Measurements from ENCODE around the gene ADAMTS16. TPM values are rescaled to one million over a fixed set of nuclear protein-coding genes. Genes with fewer than 3 reads are reported as not detected.

Gene ADAMTS16
- total RNA-seq, 2 donors from 2014 or later: not detected

DNA sequence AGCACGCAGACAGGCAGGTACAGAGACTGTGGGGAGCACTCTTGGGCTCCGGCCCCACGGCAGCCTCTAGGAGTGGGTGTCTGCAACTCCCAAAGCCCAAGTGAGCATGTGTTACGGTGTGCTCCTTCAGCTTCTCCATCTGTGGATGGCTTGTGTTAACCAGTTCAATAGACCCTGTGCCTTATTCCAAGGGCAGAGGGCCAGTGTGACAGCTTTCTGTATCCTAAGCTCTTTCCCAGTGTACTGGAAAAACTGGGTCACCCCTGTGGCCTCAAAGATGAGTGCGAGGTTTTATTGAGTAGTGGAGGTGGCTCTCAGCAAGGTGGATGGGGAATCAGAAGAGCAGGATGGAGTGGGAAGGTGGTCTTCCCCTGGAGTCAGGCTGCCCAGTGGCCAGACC is 78.3 kb downstream of the ADAMTS16 start:
- H3K4me3 Mint-ChIP-seq: no peak overlapping the region
- H3K27ac Mint-ChIP-seq: no peak overlapping the region
- H3K27me3 Mint-ChIP-seq: peaks cover 8% of the 10 kb centered on the region
- no peak for ATAC-seq (replicated peaks)
- H3K4me1 Mint-ChIP-seq: no peaks in the 10 kb centered on the region
- H3K9me3 Mint-ChIP-seq: no peaks in the 10 kb centered on the region
- no peaks in the 10 kb centered on the region for H3K36me3 Mint-ChIP-seq (ENCODE audit: low read depth)

DNA sequence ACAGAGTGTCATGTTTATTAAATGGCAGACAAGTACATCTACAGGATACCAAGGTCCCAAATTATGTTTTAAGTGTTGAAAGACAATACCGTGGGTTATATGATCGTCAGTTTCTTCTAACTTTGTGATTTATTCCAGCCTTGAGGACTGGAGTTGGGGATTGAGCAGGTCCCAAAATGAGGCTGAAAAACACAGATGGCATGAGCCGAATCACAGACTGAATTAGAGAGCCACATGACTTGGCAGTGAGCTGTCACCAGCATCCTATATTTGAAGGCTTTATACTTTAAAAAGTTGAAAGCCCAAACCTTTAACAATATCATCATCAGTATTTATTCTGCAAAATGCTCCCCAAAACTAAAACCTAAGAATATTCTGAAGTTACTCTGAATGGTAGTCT is 79.4 kb downstream of the ADAMTS16 start:
- Mint-ChIP-seq H3K4me3 (no peak overlapping the region), H3K36me3 (ENCODE audit: low read depth) (no peaks in the 10 kb centered on the region), H3K27me3 (peaks cover 8% of the 10 kb centered on the region), H3K4me1 (no peaks in the 10 kb centered on the region), H3K27ac (no peak overlapping the region), H3K9me3 (no peaks in the 10 kb centered on the region)
- ATAC-seq (replicated peaks): no peak

DNA sequence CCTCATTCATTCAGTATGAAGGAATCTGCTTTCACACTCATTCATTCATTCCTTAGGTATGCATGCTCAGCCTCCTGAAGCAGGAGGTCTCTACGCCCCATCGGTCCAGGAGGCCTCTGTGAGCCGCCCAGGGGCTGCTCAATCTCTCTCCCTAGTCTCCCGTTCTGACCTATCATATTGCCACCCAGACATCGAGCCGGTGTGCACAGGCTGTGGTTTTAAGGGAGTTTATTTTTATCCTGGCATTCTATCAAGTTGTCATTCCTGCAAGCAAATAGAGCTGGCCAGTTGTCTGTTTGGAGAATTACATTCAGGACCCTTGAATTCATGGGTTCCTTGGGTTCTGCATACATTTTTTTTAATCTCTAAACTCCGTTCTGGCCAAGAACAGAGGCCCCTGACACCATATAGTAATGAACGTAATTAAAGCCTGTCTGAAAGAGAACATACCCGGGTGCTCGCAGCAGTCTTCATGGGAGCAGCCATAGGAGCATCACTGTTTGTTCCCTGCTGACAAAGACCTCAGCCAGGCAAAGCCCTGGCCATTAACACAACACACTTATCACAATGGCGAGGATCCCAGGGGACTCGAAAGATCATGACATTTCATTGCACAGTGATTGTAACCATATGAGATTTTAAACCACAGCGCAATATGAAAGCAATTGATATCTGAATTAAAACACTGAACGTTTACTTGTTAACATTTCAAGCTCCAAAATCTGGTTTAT is 80.9 kb downstream of the ADAMTS16 start:
- no peaks in the 10 kb centered on the region for H3K9me3 Mint-ChIP-seq
- no peaks in the 10 kb centered on the region for H3K4me1 Mint-ChIP-seq
- H3K36me3 Mint-ChIP-seq (ENCODE audit: low read depth): no peaks in the 10 kb centered on the region
- no peak overlapping the region for H3K27ac Mint-ChIP-seq
- no peak for ATAC-seq (replicated peaks)
- peaks cover 8% of the 10 kb centered on the region for H3K27me3 Mint-ChIP-seq
- H3K4me3 Mint-ChIP-seq: no peak overlapping the region

DNA sequence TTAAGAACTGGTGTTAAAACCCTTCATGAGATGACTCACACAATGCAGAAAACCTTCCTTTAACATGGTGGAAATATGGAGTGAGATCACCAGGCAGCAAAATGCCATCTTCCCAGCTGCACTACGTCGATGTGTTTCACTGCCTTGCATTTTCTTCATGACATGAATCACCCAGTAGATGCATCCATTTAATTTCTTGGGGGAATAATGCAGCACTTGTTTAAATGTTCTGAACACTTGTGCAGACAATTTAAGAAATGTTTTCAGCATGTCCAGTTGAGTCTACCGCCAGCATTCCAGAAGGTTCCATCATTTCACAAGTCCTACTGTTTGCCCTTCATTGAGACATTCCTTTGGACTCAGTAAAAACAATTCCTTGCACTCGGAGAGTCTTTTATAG is 81.6 kb downstream of the ADAMTS16 start:
- ATAC-seq (replicated peaks): no peak
- no peaks in the 10 kb centered on the region for H3K36me3 Mint-ChIP-seq (ENCODE audit: low read depth)
- H3K4me1 Mint-ChIP-seq: no peaks in the 10 kb centered on the region
- peaks cover 8% of the 10 kb centered on the region for H3K27me3 Mint-ChIP-seq
- no peak overlapping the region for H3K4me3 Mint-ChIP-seq
- H3K27ac Mint-ChIP-seq: no peak overlapping the region
- H3K9me3 Mint-ChIP-seq: no peaks in the 10 kb centered on the region

DNA sequence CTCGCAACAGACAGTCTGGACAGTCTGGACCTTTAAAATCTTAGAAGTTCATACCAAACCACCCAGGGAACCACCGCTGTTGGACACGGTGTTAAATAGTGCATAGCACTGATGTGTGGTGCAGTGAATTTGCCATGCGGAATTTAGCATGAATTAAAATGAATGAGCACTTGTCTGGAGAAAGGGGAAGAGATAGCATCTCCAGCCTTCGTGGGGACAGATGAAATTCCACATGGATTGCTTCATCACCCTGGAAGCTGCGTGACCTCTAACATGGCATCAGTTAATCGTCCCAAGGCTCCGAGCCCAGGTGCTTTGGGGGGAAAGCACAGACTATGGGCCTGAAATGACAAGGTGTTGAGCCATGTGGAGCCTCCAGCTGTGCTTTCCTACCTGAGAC is 91.4 kb downstream of the ADAMTS16 start:
- no peak overlapping the region for H3K4me3 Mint-ChIP-seq
- H3K36me3 Mint-ChIP-seq (ENCODE audit: low read depth): no peaks in the 10 kb centered on the region
- no peaks in the 10 kb centered on the region for H3K27me3 Mint-ChIP-seq
- no peaks in the 10 kb centered on the region for H3K4me1 Mint-ChIP-seq
- ATAC-seq (replicated peaks): no peak
- no peaks in the 10 kb centered on the region for H3K9me3 Mint-ChIP-seq
- H3K27ac Mint-ChIP-seq: no peak overlapping the region

DNA sequence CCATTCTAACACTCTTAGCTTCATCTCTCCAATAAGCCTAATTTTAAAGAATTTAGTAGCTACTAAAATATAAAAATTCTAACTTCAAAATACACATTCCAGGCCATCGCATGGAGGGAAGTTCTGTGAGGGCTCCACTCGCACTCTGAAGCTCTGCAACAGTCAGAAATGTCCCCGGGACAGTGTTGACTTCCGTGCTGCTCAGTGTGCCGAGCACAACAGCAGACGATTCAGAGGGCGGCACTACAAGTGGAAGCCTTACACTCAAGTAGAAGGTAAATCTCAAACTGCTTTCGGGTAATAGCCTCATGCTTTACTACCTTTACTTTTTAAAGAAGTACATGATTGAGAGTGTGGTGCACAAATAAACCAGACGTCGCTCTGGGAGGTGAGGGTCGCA is 94.8 kb downstream of the ADAMTS16 start:
- Mint-ChIP-seq H3K36me3 (ENCODE audit: low read depth) (no peaks in the 10 kb centered on the region), H3K27ac (no peak overlapping the region), H3K4me3 (no peak overlapping the region), H3K9me3 (no peaks in the 10 kb centered on the region), H3K4me1 (no peaks in the 10 kb centered on the region), H3K27me3 (no peaks in the 10 kb centered on the region)
- no peak for ATAC-seq (replicated peaks)

DNA sequence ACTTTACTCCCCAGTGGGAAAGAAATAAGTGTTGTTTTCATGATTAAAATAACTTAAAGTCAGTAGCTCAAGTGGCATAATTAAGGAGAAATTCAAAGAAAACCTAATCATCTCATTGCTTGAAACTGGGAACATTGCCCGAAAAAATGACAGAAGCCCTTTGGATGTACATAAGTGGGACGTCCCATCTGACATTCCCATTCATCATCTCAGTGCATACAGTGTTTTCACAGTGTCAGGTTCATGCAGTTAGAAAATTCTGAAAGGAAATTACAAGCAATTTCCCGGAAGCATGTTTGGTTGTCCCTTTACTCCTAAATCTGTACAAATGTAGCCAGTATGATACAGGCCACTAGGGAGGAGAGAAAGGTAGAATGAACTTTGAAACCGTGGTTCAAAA is 95.6 kb downstream of the ADAMTS16 start:
- Mint-ChIP-seq H3K4me1 (no peaks in the 10 kb centered on the region), H3K4me3 (no peak overlapping the region), H3K9me3 (no peaks in the 10 kb centered on the region), H3K27me3 (no peaks in the 10 kb centered on the region), H3K27ac (no peak overlapping the region), H3K36me3 (ENCODE audit: low read depth) (no peaks in the 10 kb centered on the region)
- no peak for ATAC-seq (replicated peaks)

DNA sequence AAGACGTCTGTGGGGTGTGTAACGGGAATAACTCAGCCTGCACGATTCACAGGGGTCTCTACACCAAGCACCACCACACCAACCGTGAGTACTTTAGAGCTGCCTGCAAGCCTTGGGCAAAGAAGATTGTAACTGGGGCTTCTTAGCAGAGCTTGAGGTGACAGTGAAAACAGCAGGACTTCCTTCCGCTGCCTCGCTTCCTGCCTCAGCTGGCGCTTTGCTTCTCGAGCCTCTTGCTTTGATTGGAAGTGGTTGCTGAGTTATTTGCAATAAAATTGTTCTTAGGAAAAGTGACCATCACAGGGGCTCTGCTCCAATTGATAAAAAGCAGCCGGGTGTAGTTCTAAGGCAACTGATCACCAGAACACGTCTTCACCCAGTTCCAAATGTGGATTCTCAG is 99.1 kb downstream of the ADAMTS16 start:
- no peaks in the 10 kb centered on the region for H3K9me3 Mint-ChIP-seq
- H3K27me3 Mint-ChIP-seq: no peaks in the 10 kb centered on the region
- ATAC-seq (replicated peaks): no peak
- H3K4me1 Mint-ChIP-seq: no peaks in the 10 kb centered on the region
- H3K27ac Mint-ChIP-seq: no peak overlapping the region
- H3K4me3 Mint-ChIP-seq: no peak overlapping the region
- no peaks in the 10 kb centered on the region for H3K36me3 Mint-ChIP-seq (ENCODE audit: low read depth)

DNA sequence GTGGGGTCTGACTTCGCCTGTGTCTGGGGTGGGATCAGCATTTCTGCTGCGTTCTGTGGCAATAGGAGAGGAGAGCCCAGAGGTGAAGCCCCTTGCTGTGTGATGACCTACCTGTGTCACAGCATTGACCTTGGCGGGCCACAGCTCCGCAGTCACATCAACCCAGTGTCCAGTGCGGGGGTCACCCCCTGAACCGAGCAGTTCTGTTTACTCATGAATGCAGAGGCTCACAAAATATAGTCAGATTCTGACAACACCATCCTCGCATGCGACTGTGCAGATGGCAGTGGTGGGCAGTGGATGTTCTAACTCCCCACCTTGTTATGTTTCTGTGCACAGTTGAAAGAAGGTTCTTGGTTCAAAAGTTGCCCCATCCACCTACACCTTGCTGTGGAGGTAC is 100.1 kb downstream of the ADAMTS16 start:
- Mint-ChIP-seq H3K9me3 (no peaks in the 10 kb centered on the region), H3K27ac (no peak overlapping the region), H3K4me3 (no peak overlapping the region), H3K4me1 (no peaks in the 10 kb centered on the region), H3K36me3 (ENCODE audit: low read depth) (no peaks in the 10 kb centered on the region), H3K27me3 (no peaks in the 10 kb centered on the region)
- no peak for ATAC-seq (replicated peaks)

DNA sequence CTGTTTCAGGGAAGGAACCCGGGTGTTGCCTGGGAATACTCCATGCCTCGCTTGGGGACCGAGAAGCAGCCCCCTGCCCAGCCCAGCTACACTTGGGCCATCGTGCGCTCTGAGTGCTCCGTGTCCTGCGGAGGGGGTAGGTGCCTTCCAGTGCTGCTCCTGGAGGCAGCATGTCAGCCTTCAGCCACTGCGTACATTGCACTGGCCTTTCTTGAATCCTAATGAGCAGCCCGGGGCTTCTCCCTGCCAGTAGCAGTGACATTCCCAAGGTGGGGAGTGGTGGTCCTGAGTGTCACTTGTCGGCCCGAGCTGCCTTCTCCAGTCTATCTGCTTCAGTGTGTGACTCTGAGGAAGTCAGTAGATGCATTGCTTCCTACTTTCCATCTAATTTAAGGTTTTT is 101.9 kb downstream of the ADAMTS16 start:
- no peaks in the 10 kb centered on the region for H3K4me1 Mint-ChIP-seq
- ATAC-seq (replicated peaks): no peak
- no peaks in the 10 kb centered on the region for H3K27me3 Mint-ChIP-seq
- no peaks in the 10 kb centered on the region for H3K9me3 Mint-ChIP-seq
- H3K27ac Mint-ChIP-seq: no peak overlapping the region
- no peak overlapping the region for H3K4me3 Mint-ChIP-seq
- H3K36me3 Mint-ChIP-seq (ENCODE audit: low read depth): no peaks in the 10 kb centered on the region

DNA sequence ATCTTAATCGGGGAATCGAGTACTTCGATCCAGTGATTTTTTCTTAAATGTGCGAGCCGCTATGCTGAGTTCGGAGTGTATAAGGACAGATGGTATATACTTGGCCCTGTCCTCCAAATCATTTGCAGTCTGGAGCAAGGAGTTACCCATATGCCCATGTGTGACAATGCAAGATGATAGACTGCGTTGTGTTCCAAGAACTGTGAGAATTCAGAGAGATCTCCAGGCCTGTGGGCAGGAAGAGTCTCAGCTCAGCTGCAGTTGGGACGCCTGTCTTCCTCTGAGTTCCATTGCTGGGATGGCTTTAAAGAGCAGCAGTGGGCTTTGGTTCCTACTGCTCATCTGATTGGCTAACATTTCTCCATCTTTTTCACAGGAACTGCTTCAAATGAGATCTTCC is 106.6 kb downstream of the ADAMTS16 start:
- Mint-ChIP-seq H3K27ac (no peak overlapping the region), H3K9me3 (no peaks in the 10 kb centered on the region), H3K4me3 (no peak overlapping the region), H3K36me3 (ENCODE audit: low read depth) (no peaks in the 10 kb centered on the region), H3K4me1 (no peaks in the 10 kb centered on the region), H3K27me3 (peaks cover 3% of the 10 kb centered on the region)
- no peak for ATAC-seq (replicated peaks)

DNA sequence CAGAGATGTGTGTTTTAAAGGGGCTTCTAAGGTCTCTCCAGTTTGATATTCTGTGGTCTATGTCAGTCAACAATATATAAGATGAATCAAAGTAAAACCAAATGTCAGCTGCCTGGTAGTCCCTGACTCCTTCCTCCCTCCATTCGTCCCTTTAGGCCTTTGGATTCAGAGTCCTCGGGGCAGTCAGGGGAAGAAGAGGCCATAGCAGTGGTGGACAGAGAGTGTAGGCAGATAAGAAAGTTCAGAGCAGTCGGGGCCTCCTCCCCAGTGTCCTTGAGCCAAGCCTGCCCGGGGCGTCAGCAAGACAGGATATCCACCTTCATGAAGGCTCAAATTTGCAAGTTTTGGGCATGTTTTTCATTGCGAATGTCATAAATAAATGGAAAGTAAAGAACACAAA is 110.6 kb downstream of the ADAMTS16 start:
- peaks cover 7% of the 10 kb centered on the region for H3K27me3 Mint-ChIP-seq
- peaks cover 8% of the 10 kb centered on the region for H3K9me3 Mint-ChIP-seq
- H3K4me1 Mint-ChIP-seq: no peaks in the 10 kb centered on the region
- no peak overlapping the region for H3K27ac Mint-ChIP-seq
- H3K36me3 Mint-ChIP-seq (ENCODE audit: low read depth): no peaks in the 10 kb centered on the region
- no peak for ATAC-seq (replicated peaks)
- H3K4me3 Mint-ChIP-seq: no peak overlapping the region

DNA sequence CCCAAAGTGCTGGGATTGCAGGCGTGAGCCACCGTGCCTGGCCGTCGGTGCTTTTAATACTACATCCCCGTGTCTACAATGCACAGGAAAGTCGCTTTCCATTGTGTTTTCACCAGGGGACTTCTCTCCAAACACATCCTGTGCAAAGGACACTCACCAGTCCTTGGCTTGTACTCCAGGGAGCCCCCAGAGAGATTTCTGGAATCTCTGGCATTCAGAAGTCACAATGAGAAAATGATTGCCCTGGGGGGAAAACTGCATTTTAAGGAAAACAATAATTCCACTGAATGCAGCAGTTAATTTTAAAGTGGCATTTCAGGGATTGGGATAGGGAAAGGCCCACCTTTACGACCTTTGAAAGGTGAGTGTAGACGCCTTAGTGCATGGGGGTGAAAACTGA is 112.0 kb downstream of the ADAMTS16 start:
- Mint-ChIP-seq H3K27me3 (peaks cover 7% of the 10 kb centered on the region), H3K36me3 (ENCODE audit: low read depth) (no peaks in the 10 kb centered on the region), H3K27ac (no peak overlapping the region), H3K4me1 (no peaks in the 10 kb centered on the region), H3K9me3 (peaks cover 12% of the 10 kb centered on the region), H3K4me3 (no peak overlapping the region)
- no peak for ATAC-seq (replicated peaks)

DNA sequence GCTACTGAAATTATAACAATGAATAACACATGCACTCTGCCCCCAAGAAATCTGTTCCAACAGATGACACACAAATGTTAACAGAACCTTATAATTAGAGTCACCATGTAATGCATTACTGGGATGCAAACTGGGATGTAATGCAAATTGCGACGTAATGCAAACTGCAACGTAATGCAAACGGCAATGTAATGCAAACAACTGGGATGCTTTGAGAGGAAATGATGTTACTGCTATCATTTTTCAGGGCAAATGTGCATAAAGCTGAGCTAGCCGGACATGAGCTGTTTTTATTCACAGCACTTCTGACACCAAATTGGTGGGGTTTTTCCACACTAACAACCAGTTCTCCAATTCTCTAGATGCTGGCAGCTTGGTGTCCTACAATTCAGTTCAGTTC is 117.2 kb downstream of the ADAMTS16 start:
- peaks cover 3% of the 10 kb centered on the region for H3K27me3 Mint-ChIP-seq
- H3K27ac Mint-ChIP-seq: no peak overlapping the region
- H3K9me3 Mint-ChIP-seq: peaks cover 12% of the 10 kb centered on the region
- H3K36me3 Mint-ChIP-seq (ENCODE audit: low read depth): no peaks in the 10 kb centered on the region
- no peaks in the 10 kb centered on the region for H3K4me1 Mint-ChIP-seq
- no peak overlapping the region for H3K4me3 Mint-ChIP-seq
- ATAC-seq (replicated peaks): no peak

DNA sequence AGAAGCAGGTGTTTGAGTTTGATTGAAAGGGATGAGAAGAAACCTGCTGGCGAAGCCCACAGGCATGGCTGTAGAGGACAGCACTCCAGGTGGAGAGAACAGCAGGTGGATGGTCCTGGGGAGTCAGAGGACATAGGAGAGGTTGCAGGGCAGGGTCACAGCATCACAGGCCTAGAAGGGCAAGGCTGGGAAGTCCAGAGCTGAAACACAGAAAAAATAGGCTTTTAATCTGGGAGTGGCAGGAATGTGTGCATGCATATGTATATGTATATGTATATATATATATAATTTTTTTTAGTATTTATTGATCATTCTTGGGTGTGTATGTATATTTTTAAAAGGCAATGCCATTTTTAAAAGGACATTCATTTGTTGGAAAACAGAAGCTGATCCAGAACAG is 118.4 kb downstream of the ADAMTS16 start:
- H3K27ac Mint-ChIP-seq: no peak overlapping the region
- H3K4me1 Mint-ChIP-seq: no peaks in the 10 kb centered on the region
- H3K9me3 Mint-ChIP-seq: peaks cover 12% of the 10 kb centered on the region
- H3K36me3 Mint-ChIP-seq (ENCODE audit: low read depth): no peaks in the 10 kb centered on the region
- H3K27me3 Mint-ChIP-seq: peaks cover 3% of the 10 kb centered on the region
- ATAC-seq (replicated peaks): no peak
- H3K4me3 Mint-ChIP-seq: no peak overlapping the region

DNA sequence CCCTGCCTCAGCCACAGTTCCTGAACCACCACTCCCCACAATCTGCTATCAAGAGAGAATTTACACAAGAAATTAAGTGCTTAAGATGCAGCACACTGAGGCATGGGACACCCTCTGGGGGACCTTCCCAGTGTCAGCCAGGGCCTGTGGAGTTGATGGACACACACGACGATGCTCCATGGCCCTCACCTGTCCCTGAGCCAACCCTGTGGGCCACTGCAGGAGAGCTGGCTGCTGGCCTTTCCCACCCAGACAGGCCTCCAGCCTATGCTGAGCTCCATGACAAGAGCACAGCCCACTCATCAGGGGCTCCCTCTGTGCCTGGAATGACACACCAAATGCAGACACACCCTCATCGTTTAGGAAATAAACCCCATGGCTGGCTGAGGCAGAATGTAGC is 124.6 kb downstream of the ADAMTS16 start:
- no peaks in the 10 kb centered on the region for H3K4me1 Mint-ChIP-seq
- H3K36me3 Mint-ChIP-seq (ENCODE audit: low read depth): no peaks in the 10 kb centered on the region
- H3K4me3 Mint-ChIP-seq: no peak overlapping the region
- no peak overlapping the region for H3K27ac Mint-ChIP-seq
- peaks cover 5% of the 10 kb centered on the region for H3K9me3 Mint-ChIP-seq
- peaks cover 3% of the 10 kb centered on the region for H3K27me3 Mint-ChIP-seq
- ATAC-seq (replicated peaks): no peak
